ENCODE data around the gene WDR76.

WDR76 gene

DNA sequence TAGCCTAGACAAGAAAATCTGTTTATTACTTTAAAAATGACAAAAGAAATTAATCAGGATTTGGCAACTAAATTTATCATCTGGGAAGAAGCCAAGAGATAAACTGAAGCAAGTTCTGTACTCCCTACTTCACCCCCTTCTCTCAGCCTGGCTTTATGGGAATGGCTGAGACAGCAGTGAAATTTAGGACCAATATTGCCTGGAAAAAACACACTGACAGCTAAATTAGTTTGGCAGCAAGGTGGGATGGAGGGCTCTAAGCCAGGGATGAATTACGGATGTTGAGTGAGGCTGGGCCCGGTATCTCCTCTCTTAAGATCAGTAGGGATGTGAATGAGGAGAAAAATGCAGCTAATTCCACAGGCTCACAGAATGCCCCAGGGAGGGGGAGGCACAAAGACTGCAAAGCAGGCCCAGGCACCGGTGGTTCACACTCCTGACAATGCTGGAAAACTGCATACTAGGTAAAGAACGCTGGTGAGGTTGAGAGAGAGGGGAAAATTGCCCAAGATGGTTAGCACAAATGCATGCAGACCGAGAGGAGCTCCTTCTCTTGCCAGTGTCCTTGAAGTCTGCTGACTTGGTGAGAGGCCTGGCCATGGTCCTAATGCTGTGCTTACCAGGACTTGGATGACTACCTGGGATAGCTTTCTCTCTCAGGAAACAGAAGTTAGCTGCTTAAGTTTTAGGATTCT lies 89.0 kb downstream of the WDR76 start:
- no peak for DNase-seq

DNA sequence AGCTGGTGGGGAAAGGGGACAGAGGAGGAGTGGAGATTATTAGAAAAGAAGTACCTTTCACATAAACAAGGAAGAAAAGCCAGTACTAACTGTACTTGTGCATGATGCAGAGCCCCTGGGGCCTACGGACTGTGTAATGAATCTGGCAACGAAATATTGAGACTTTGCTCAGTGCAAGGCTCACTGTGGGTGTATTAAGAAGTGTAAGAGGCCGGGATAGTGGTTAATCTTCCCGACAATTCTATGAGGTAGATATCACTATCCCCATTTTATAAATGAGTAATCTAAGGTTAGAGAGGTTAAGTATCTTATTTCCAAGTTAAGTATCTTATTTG lies 89.5 kb downstream of the WDR76 start:
- no peak for DNase-seq

Data from NCI-H1048 (cell line).